MCF 10A (cell line): ENCODE data around the gene PPP1R2. TPM values are rescaled to one million over a fixed set of nuclear protein-coding genes. Genes with fewer than 3 reads are reported as not detected.

ENCODE experiments used
- BruUV-seq: library from RNA; stranded (reverse); fragments of 400-500 nt; replicated peaks from 2 replicates; lab custom pipeline; 2021; lab: Mats Ljungman, UMichigan
- CTCF ChIA-PET: fragments of 300-600 bp; sonication (Branson Sonifier 250); formaldehyde crosslinking; extraction: SDS; loops from one replicate; lab custom pipeline; 2021; ENCODE audit warnings: antibody characterized with exemption, inconsistent platforms; lab: Yijun Ruan, JAX
- POLR2A ChIA-PET: fragments of 300-600, 350-650 bp; sonication (Branson Sonifier 250); formaldehyde crosslinking; extraction: SDS; loops from one replicate; lab custom pipeline; 2020; ENCODE audit warnings: antibody characterized with exemption, inconsistent platforms; lab: Yijun Ruan, JAX
- DNase-seq: peaks from one replicate; pipeline ENCODE4 v3.0.0-alpha.2; 2018; ENCODE audit not compliant: unreplicated experiment
- H3K27ac Mint-ChIP-seq: one replicate; pipeline ENCODE4 v1.8.0; 2022; ENCODE audit warnings: mild to moderate bottlenecking, low read depth, mixed read lengths; ENCODE audit not compliant: unreplicated experiment
- H3K27me3 Mint-ChIP-seq: one replicate; pipeline ENCODE4 v1.8.0; 2022; ENCODE audit warnings: mixed read lengths; ENCODE audit not compliant: insufficient read depth, unreplicated experiment
- H3K36me3 Mint-ChIP-seq: one replicate; pipeline ENCODE4 v1.8.0; 2022; ENCODE audit warnings: mild to moderate bottlenecking, moderate library complexity, mixed read lengths; ENCODE audit not compliant: insufficient read depth, unreplicated experiment
- H3K4me1 Mint-ChIP-seq: one replicate; pipeline ENCODE4 v1.8.0; 2022; ENCODE audit warnings: mixed read lengths; ENCODE audit not compliant: insufficient read depth, unreplicated experiment
- H3K4me3 Mint-ChIP-seq: one replicate; pipeline ENCODE4 v1.8.0; 2022; ENCODE audit warnings: mild to moderate bottlenecking, moderate library complexity, mixed read lengths; ENCODE audit not compliant: unreplicated experiment
- H3K9me3 Mint-ChIP-seq: one replicate; pipeline ENCODE4 v1.8.0; 2022; ENCODE audit warnings: mixed read lengths; ENCODE audit not compliant: unreplicated experiment
- intact Hi-C: fragments of 100-400 bp; cut with micrococcal nuclease; formaldehyde crosslinking; loops from 2 replicates; pipeline ENCODE4 v1.14.1; 2022
- total RNA-seq: library from RNA; stranded (reverse); gene quantifications from 2 replicates; pipeline ENCODE4 v1.2.3, GENCODE V29; 2022
- TF ChIP-seq, protein P1 (sequence below): fragments of 200-600 bp; IDR thresholded peaks from one replicate; pipeline ENCODE4 v1.8.0; 2022; ENCODE audit warnings: antibody characterized with exemption, mild to moderate bottlenecking; ENCODE audit not compliant: unreplicated experiment

PPP1R2 gene
- total RNA-seq, 1 experiment from 2014 or later = 53.0 TPM

DNA sequence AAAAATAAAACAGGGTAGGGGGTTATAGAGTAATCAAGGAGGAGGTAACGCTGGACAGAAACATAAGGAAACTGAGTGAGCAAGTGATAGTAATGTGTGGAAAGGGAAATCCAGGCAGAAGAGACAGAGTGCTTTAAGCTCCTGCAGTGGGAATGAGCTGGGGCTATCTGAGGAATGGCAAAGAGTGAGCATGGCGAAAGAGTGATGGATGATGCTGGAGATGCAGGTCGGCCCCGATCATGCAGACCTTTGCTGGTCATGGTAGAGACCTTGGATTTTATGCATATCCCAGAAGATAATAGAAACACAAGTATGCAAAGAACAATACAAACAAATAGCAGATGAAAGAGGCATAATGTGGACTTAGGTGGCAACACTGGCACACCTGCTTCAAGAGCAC is 74.3 kb downstream of the PPP1R2 start:
- BruUV-seq = no TSS peak
- intact Hi-C loops = no loop called here
- DNase-seq = no peak
- no peaks in the 10 kb centered on the region for H3K4me1 Mint-ChIP-seq
- no peaks in the 10 kb centered on the region for H3K36me3 Mint-ChIP-seq
- peaks cover 3% of the 10 kb centered on the region for H3K27me3 Mint-ChIP-seq
- TF ChIP-seq, protein P1, sequence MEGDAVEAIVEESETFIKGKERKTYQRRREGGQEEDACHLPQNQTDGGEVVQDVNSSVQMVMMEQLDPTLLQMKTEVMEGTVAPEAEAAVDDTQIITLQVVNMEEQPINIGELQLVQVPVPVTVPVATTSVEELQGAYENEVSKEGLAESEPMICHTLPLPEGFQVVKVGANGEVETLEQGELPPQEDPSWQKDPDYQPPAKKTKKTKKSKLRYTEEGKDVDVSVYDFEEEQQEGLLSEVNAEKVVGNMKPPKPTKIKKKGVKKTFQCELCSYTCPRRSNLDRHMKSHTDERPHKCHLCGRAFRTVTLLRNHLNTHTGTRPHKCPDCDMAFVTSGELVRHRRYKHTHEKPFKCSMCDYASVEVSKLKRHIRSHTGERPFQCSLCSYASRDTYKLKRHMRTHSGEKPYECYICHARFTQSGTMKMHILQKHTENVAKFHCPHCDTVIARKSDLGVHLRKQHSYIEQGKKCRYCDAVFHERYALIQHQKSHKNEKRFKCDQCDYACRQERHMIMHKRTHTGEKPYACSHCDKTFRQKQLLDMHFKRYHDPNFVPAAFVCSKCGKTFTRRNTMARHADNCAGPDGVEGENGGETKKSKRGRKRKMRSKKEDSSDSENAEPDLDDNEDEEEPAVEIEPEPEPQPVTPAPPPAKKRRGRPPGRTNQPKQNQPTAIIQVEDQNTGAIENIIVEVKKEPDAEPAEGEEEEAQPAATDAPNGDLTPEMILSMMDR = no peak
- ChIA-PET POLR2A (no interaction called here), CTCF (interaction anchor here (0.7 kb wide), 1 partner anchor 9 kb away, joined by 3 read pairs; no protein-coding TSS in a partner anchor)
- peaks cover 18% of the 10 kb centered on the region for H3K9me3 Mint-ChIP-seq
- no peak overlapping the region for H3K4me3 Mint-ChIP-seq
- no peak overlapping the region for H3K27ac Mint-ChIP-seq

DNA sequence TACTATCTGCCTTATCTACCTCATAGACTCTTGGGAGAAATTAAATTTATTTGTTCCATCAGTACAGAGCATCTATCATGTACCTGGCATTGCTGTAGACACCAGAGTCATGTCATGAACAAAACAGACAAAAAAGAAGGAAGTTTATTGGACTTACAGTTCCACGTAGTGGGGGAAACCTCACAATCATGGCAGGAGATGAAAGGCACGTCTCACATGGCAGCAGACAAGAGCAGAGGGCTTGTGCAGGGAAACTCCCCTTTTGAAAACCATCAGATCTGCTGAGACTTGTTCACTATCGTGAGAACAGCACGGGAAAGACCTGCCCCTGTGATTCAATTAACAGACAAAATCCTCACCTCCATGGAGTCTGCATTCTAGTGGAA is 74.7 kb downstream of the PPP1R2 start:
- H3K27me3 Mint-ChIP-seq = no peaks in the 10 kb centered on the region
- H3K4me1 Mint-ChIP-seq = no peaks in the 10 kb centered on the region
- POLR2A ChIA-PET = no interaction called here
- intact Hi-C loops = no loop called here
- CTCF ChIA-PET = no interaction called here
- no peak for DNase-seq
- no TSS peak for BruUV-seq
- H3K4me3 Mint-ChIP-seq = no peak overlapping the region
- no peaks in the 10 kb centered on the region for H3K36me3 Mint-ChIP-seq
- TF ChIP-seq, protein P1 = no peak
- peaks cover 18% of the 10 kb centered on the region for H3K9me3 Mint-ChIP-seq
- no peak overlapping the region for H3K27ac Mint-ChIP-seq

DNA sequence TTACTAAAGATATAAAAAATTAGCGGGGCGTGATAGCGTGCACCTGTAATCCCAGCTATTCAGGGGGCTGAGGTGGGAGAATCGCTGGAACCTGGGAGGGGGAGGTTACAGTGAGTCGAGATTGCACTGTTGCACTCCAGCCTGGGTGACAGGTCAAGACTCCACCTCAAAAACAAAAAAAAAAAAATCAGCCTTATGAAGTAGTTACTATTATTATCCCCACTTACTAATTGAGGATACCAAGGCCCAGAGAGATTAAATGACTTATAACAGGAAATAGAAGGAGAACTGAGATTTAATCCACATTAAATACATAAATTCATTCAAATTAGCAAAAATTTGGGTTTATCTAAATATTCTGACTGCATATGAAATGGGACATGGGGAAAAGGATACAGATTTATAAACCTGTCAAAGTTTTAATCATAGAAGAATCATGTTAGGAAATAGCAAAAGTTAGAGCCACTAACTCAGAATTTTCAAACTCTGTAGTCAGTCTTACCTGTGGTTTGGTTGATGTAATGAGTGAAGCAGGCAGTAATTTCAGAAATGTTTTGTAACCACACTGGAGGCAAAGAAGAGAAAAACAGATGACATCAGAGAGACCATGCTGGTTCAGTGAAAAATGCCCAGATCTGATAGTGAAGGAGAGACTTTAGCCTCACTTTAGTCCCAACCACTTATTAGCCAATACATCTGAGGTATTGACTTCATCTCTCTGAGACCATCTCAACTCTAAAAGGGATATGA is 75.3 kb downstream of the PPP1R2 start:
- no peak for DNase-seq
- BruUV-seq = no TSS peak
- Mint-ChIP-seq H3K27ac (no peak overlapping the region), H3K27me3 (no peaks in the 10 kb centered on the region), H3K4me3 (no peak overlapping the region), H3K4me1 (no peaks in the 10 kb centered on the region), H3K36me3 (no peaks in the 10 kb centered on the region), H3K9me3 (peaks cover 18% of the 10 kb centered on the region)
- POLR2A ChIA-PET = interaction anchor here (0.9 kb wide), 1 partner anchor 9 kb away, joined by 3 read pairs; no protein-coding TSS in a partner anchor
- CTCF ChIA-PET = no interaction called here
- intact Hi-C loops = no loop called here
- TF ChIP-seq, protein P1 = no peak

DNA sequence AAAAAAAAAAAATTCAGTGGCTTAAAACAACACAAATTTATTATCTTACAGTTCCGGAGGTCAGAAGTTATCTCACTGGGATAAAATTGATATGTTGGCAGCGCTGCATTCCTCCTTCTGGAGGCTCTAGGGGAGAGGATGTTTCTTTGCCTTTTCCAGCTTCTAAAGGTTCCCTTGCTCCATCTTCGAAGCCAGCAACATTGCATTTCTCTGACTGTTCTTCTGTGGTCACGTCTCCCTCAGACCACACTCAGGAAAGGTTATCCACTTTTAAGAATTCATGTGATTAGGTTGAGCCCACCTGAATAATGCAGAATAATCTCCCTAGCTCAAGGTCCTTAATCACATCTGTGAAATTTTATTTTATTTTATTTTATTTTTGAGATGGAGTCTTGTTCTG is 76.9 kb downstream of the PPP1R2 start:
- Mint-ChIP-seq H3K9me3 (peaks cover 18% of the 10 kb centered on the region), H3K27ac (no peak overlapping the region), H3K4me1 (no peaks in the 10 kb centered on the region), H3K4me3 (no peak overlapping the region), H3K36me3 (no peaks in the 10 kb centered on the region), H3K27me3 (no peaks in the 10 kb centered on the region)
- BruUV-seq = no TSS peak
- TF ChIP-seq, protein P1 = no peak
- ChIA-PET CTCF (no interaction called here), POLR2A (no interaction called here)
- no peak for DNase-seq
- intact Hi-C loops = no loop called here

Other genes starting within 250 kb of the PPP1R2 start
- 53.2 and 64.3 TPM in 2 replicates for gene ACAP2, start 100.3 kb downstream of the PPP1R2 start, total RNA-seq
- 0.83 and 1.9 TPM in 2 replicates for gene APOD, start 40.6 kb upstream of the PPP1R2 start, total RNA-seq
- gene MUC20, start 177.7 kb upstream of the PPP1R2 start, total RNA-seq = 2.3 and 3.5 TPM in 2 replicates